OCI-LY1 (cell line): ENCODE measurements around the gene MAP2.
A peak's percentile ranks its signal among the peaks of the same experiment; 100 is the strongest.

Experiments
- H2AFZ ChIP-seq: fragments of 200-600 bp; sonication (generic), shearing (Covaris generic); 2 replicates; pipeline ENCODE4 v1.6.0; 2014; ENCODE audit warnings: antibody characterized with exemption, mild to moderate bottlenecking, low read length
- H3F3A ChIP-seq: fragments of 200-600 bp; sonication (generic), shearing (Covaris generic); 2 replicates; pipeline ENCODE4 v1.6.0; 2014; ENCODE audit warnings: mild to moderate bottlenecking, antibody characterized with exemption, low read length, moderate library complexity; ENCODE audit not compliant: insufficient read depth
- H3K27ac ChIP-seq: fragments of 200-600 bp; sonication (generic); 2 replicates; pipeline ENCODE4 v1.5.1; 2014; ENCODE audit warnings: low read length, mixed run types, mild to moderate bottlenecking, low read depth; ENCODE audit not compliant: poor library complexity, severe bottlenecking
- H3K27me3 ChIP-seq: fragments of 200-600 bp; sonication (generic); 2 replicates; pipeline ENCODE4 v1.6.0; 2014; ENCODE audit warnings: antibody characterized with exemption, mild to moderate bottlenecking, low read length, moderate library complexity; ENCODE audit not compliant: insufficient read depth
- H3K36me3 ChIP-seq: fragments of 200-600 bp; sonication (generic); 2 replicates; pipeline ENCODE4 v1.6.1; 2014; ENCODE audit warnings: mild to moderate bottlenecking, antibody characterized with exemption, low read length, moderate library complexity, mixed read lengths; ENCODE audit not compliant: insufficient read depth
- H3K4me1 ChIP-seq: fragments of 200-600 bp; sonication (generic); 2 replicates; pipeline ENCODE4 v1.5.1; 2014; ENCODE audit warnings: mild to moderate bottlenecking, low read length, moderate library complexity; ENCODE audit not compliant: insufficient read depth, severe bottlenecking
- H3K4me2 ChIP-seq: fragments of 200-600 bp; sonication (generic), shearing (Covaris generic); 2 replicates; pipeline ENCODE4 v1.6.1; 2014; ENCODE audit warnings: low read length
- H3K4me3 ChIP-seq: fragments of 200-600 bp; sonication (generic); 2 replicates; pipeline ENCODE4 v1.5.1; 2014; ENCODE audit warnings: low read length, low read depth, mild to moderate bottlenecking, mixed read lengths; ENCODE audit not compliant: poor library complexity, severe bottlenecking
- H3K79me2 ChIP-seq: fragments of 200-600 bp; shearing (Covaris generic); 2 replicates; pipeline ENCODE4 v1.6.1; 2016; ENCODE audit warnings: mixed run types, low read length, mixed read lengths; ENCODE audit not compliant: insufficient read depth
- H3K9ac ChIP-seq: fragments of 200-600 bp; sonication (generic), shearing (Covaris generic); 2 replicates; pipeline ENCODE4 v1.6.1; 2014; ENCODE audit warnings: mild to moderate bottlenecking, low read length, mixed read lengths
- H3K9me2 ChIP-seq: fragments of 200-600 bp; sonication (generic), shearing (Covaris generic); 2 replicates; pipeline ENCODE4 v1.6.1; 2014; ENCODE audit warnings: low read depth, mild to moderate bottlenecking, low read length, mixed read lengths
- H3K9me3 ChIP-seq: fragments of 200-600 bp; shearing (Covaris generic); 2 replicates; pipeline ENCODE4 v1.6.1; 2014; ENCODE audit warnings: low read length, mixed read lengths
- H4K20me1 ChIP-seq: fragments of 200-600 bp; sonication (generic), shearing (Covaris generic); 2 replicates; pipeline ENCODE4 v1.6.0; 2016; ENCODE audit warnings: mild to moderate bottlenecking, low read length; ENCODE audit not compliant: insufficient read depth
- EZH2 ChIP-seq: fragments of 200-600 bp; sonication (generic), shearing (Covaris generic); IDR thresholded peaks from 2 replicates; pipeline ENCODE4 v1.8.0; 2017; ENCODE audit warnings: borderline replicate concordance, mixed run types, mild to moderate bottlenecking, antibody characterized with exemption, low read length, moderate library complexity, mixed read lengths
- TF ChIP-seq, protein P1 (sequence below): fragments of 200-600 bp; sonication (generic), shearing (Covaris generic); IDR thresholded peaks from 2 replicates; pipeline ENCODE4 v1.5.1; 2017; ENCODE audit warnings: mild to moderate bottlenecking, antibody characterized with exemption, low read length, moderate library complexity, mixed read lengths

MAP2 gene

DNA sequence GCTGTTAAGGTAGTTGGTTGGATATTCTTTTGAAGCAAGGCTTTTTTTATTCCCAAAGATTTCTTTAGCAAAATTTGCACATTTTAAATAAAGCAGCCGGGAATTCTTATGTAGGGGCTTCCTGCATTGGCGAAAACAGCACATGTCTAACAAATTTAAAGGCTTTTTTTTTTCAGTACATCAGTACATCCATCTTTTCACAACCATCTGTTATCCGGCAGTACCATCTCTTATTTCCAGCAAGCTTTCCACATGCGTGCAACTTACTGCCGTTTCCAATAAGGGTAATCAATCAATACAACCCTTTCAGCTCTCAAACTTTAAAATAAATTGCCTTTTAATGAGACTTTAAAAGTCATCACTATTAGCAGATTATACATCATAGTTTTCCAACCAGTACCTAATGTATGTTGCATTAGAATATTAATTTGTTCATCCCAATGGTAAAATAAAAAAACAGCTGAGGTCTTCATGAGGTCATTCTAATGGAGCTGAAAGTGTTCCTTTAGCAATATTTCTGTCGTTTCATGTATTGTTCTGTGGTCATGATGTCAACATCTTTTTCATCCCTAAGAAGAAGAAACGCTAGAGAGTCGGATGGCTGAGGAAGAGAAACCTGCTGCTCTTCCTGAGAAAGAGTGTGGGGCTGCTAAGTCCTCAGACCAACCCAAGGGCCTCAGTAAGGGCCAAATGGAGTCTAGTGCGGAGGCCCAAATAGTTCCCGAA lies 266.3 kb downstream of the MAP2 start:
- Histone ChIP-seq H3K27me3 (no peaks in the 10 kb centered on the region), H3K9me3 (no peaks in the 10 kb centered on the region), H3K4me3 (no peak overlapping the region), H3K9ac (no peak overlapping the region), H3K27ac (no peak overlapping the region), H2AFZ (no peak overlapping the region), H3K79me2 (no peaks in the 10 kb centered on the region), H3K4me2 (no peak overlapping the region), H4K20me1 (no peaks in the 10 kb centered on the region), H3K36me3 (no peaks in the 10 kb centered on the region), H3F3A (no peaks in the 10 kb centered on the region), H3K4me1 (peaks cover 13% of the 10 kb centered on the region), H3K9me2 (no peaks in the 10 kb centered on the region)
- TF ChIP-seq EZH2 = no peak
- TF ChIP-seq, protein P1, sequence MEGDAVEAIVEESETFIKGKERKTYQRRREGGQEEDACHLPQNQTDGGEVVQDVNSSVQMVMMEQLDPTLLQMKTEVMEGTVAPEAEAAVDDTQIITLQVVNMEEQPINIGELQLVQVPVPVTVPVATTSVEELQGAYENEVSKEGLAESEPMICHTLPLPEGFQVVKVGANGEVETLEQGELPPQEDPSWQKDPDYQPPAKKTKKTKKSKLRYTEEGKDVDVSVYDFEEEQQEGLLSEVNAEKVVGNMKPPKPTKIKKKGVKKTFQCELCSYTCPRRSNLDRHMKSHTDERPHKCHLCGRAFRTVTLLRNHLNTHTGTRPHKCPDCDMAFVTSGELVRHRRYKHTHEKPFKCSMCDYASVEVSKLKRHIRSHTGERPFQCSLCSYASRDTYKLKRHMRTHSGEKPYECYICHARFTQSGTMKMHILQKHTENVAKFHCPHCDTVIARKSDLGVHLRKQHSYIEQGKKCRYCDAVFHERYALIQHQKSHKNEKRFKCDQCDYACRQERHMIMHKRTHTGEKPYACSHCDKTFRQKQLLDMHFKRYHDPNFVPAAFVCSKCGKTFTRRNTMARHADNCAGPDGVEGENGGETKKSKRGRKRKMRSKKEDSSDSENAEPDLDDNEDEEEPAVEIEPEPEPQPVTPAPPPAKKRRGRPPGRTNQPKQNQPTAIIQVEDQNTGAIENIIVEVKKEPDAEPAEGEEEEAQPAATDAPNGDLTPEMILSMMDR = no peak

DNA sequence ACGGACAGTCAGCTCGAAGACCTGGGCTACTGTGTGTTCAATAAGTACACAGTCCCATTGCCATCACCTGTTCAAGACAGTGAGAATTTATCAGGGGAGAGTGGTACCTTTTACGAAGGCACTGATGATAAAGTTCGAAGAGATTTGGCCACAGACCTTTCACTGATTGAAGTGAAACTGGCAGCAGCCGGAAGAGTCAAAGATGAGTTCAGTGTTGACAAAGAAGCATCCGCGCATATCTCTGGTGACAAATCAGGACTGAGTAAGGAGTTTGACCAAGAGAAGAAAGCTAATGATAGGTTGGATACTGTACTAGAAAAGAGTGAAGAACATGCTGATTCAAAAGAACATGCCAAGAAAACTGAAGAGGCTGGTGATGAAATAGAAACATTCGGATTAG lies 270.9 kb downstream of the MAP2 start:
- H3F3A ChIP-seq = no peaks in the 10 kb centered on the region; the same call in 1 of the 2 replicates
- H3K4me3 ChIP-seq = peak overlapping the region; percentile 49
- no peak overlapping the region for H3K27ac ChIP-seq
- H3K79me2 ChIP-seq = no peaks in the 10 kb centered on the region
- TF ChIP-seq, protein P1 = no peak
- TF ChIP-seq EZH2 = no peak
- H3K9me2 ChIP-seq = no peaks in the 10 kb centered on the region
- peaks cover 28% of the 10 kb centered on the region for H3K4me1 ChIP-seq
- peak overlapping the region; percentile 59 for H3K4me2 ChIP-seq
- H2AFZ ChIP-seq = no peak overlapping the region
- no peaks in the 10 kb centered on the region for H3K36me3 ChIP-seq
- no peaks in the 10 kb centered on the region for H4K20me1 ChIP-seq
- H3K9me3 ChIP-seq = no peaks in the 10 kb centered on the region
- no peaks in the 10 kb centered on the region for H3K27me3 ChIP-seq
- H3K9ac ChIP-seq = no peak overlapping the region

DNA sequence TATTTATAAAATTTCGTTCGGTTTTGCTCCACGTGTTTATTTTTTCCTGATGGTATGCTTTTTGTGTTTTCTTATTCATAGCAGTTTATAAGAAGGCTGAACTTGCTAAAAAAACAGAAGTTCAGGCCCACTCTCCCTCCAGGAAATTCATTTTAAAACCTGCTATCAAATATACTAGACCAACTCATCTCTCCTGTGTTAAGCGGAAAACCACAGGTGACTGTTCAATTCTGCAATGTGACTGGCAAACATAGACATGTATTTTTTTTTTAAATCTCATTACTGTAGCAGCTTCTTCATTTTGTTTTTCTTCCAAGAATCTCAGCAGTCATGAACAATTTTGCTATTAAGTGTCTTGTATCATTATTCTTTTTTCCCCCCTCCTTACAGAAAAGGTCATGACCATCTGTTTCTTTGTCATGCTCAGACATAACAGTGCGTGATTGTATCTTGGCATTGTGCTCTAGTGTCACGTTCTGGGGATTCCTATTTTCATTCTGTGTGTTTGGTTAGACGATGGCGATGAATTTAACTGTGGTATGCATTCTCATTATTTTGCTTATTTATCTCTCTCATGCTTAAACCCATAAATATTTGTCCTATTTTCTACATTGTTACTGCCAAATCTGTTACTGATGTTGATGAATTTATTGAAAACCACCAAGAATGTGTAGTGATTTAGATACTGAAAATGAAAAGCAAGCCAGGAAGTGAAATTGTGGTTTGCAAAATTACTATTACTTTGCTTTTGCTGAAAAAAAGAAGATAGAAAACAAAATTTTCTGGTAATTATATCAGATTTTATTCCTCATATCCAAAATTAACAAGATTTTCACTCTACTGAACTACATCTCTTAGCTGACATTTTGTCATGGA lies 273.2 kb downstream of the MAP2 start:
- H3K9me3 ChIP-seq = no peaks in the 10 kb centered on the region
- no peaks in the 10 kb centered on the region; the same call in 1 of the 2 replicates for H3F3A ChIP-seq
- peaks cover 28% of the 10 kb centered on the region for H3K4me1 ChIP-seq
- peak overlapping the region; percentile 37 for H3K4me2 ChIP-seq
- no peaks in the 10 kb centered on the region for H3K36me3 ChIP-seq
- H4K20me1 ChIP-seq = no peaks in the 10 kb centered on the region
- no peak overlapping the region for H3K4me3 ChIP-seq
- no peak overlapping the region for H2AFZ ChIP-seq
- no peak overlapping the region for H3K27ac ChIP-seq
- no peak overlapping the region for H3K9ac ChIP-seq
- no peaks in the 10 kb centered on the region for H3K79me2 ChIP-seq
- no peak for TF ChIP-seq EZH2
- TF ChIP-seq, protein P1 = no peak
- no peaks in the 10 kb centered on the region for H3K9me2 ChIP-seq
- H3K27me3 ChIP-seq = no peaks in the 10 kb centered on the region
